A549 (cell line): ENCODE results near the gene ALKBH6.

Experiments
- CEBPB ChIP-seq, 2 experiments: fragments of >200 bp in 1 of 2; sonication (Bioruptor Twin) in 1 of 2; formaldehyde crosslinking in 1 of 2; IDR thresholded peaks; 2 replicates each; pipeline ENCODE4 v1.6.1; 2012 to 2016
- EHMT2 ChIP-seq: fragments of 200-600 bp; sonication (generic); IDR thresholded peaks from 2 replicates; pipeline ENCODE4 v1.6.1; 2016; ENCODE audit warnings: antibody characterized with exemption, low read depth, mild to moderate bottlenecking, moderate library complexity
- EP300 ChIP-seq, 2 experiments: fragments of >200 bp; sonication (Bioruptor Twin); formaldehyde crosslinking; IDR thresholded peaks; 2 replicates in 1 of 2; 3 replicates in 1 of 2; pipeline ENCODE4 v1.6.1; 2016 to 2017
- ESRRA ChIP-seq: fragments of 150-350 bp; IDR thresholded peaks from 2 replicates; pipeline ENCODE4 v1.6.1; 2014; ENCODE audit warnings: mild to moderate bottlenecking, low read length, borderline replicate concordance
- FOSL2 ChIP-seq, 2 experiments: fragments of 450-650 bp in 1 of 2; fragments of >200 bp in 1 of 2; sonication (Bioruptor Twin) in 1 of 2; formaldehyde crosslinking; IDR thresholded peaks; 2 replicates each; pipeline versions ENCODE4 v1.5.0 to v1.6.1; 2016 to 2020; ENCODE audit warnings: mild to moderate bottlenecking in 1 of 2, moderate library complexity in 1 of 2
- JUNB ChIP-seq: fragments of >200 bp; sonication (Bioruptor Twin); formaldehyde crosslinking; IDR thresholded peaks from 2 replicates; pipeline ENCODE4 v1.6.1; 2016
- NFE2L2 ChIP-seq: fragments of 150-350 bp; conservative IDR thresholded peaks from 2 replicates; pipeline ENCODE4 v1.6.1; 2014; ENCODE audit warnings: low read length
- NPAS2 ChIP-seq: fragments of 250-450 bp; sonication (Bioruptor Pico); IDR thresholded peaks from 2 replicates; pipeline ENCODE4 v1.8.0; 2022; ENCODE audit warnings: mild to moderate bottlenecking, moderate library complexity, borderline replicate concordance
- POLR2A ChIP-seq: IDR thresholded peaks from 2 replicates; pipeline ENCODE4 v1.6.1; 2012; ENCODE audit warnings: mild to moderate bottlenecking, low read length
- RFX5 ChIP-seq: fragments of 450-650 bp; IDR thresholded peaks from 2 replicates; pipeline ENCODE4 v1.7.1; 2014; ENCODE audit warnings: antibody characterized with exemption, mild to moderate bottlenecking, moderate library complexity
- SREBF2 ChIP-seq: fragments of 450-650 bp; IDR thresholded peaks from 2 replicates; pipeline ENCODE4 v1.6.1; 2014; ENCODE audit warnings: mild to moderate bottlenecking, moderate library complexity
- TF ChIP-seq, protein P1 (sequence below): IDR thresholded peaks from 2 replicates; pipeline ENCODE4 v1.6.1; 2012
- TF ChIP-seq, protein P2 (sequence below): fragments of >200 bp; sonication (Bioruptor Twin); formaldehyde crosslinking; IDR thresholded peaks from 3 replicates; pipeline ENCODE4 v1.5.1; 2016
- TF ChIP-seq, protein P3 (sequence below): fragments of 150-350 bp; IDR thresholded peaks from 2 replicates; pipeline ENCODE4 v1.6.1; 2014; ENCODE audit warnings: low read depth, mild to moderate bottlenecking, low read length

DNA sequence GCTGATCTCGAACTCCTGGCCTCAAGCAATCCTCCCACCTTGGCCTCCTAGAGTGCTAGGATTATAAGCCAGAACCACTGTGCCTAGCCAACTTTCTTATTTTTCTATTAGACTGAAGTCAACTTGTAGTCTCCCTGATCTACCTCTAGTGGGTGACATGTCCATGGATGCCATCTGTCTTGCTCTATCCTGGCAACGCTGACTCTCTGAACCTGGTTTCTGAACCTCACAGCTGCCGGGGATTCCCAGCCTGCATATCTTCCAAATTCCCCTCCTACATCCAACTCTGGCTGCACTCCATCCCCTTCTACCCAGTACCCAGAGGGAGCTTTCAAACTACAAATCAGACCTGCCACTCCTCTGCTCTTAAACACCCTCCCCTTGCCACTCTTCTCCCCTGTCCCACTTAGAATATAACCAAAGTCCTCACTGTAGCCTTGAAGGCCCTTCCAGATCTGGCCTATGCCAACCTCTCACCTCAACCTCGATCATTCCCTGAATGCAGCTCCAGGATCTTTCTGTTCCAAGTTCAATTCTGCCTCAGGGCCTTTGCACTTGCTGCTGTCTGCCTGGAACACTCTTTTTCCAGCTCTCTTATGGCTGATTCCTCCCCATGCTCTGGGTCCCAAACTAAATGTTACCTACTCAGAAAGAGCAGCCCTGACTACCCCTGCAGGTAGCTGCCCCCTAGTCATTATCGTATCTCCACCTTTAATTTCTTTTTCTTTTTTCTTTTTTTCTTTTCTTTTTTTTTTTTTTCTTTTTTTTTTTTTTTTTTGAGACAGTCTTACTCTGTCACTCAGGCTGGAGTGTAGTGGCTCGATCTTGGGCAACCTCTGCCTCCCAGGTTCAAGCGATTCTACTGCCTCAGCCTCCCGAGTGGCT is 16.5 kb upstream of the ALKBH6 start:
- TF ChIP-seq, protein P1, sequence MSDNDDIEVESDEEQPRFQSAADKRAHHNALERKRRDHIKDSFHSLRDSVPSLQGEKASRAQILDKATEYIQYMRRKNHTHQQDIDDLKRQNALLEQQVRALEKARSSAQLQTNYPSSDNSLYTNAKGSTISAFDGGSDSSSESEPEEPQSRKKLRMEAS, result no peak
- TF ChIP-seq POLR2A (no peak), JUNB (no peak), EP300 (IDR thresholded peaks at IDR 0.05) (no peak), FOSL2 (IDR thresholded peaks at IDR 0.05) (no peak), FOSL2 (CRISPR knock-in tag; IDR thresholded peaks at IDR 0.05) (no peak), NPAS2 (CRISPR knock-in tag) (no peak), NFE2L2 (no peak), CEBPB (IDR thresholded peaks at IDR 0.05) (no peak), ESRRA (no peak), SREBF2 (no peak), RFX5 (no peak), EHMT2 (no peak)
- TF ChIP-seq, protein P2, sequence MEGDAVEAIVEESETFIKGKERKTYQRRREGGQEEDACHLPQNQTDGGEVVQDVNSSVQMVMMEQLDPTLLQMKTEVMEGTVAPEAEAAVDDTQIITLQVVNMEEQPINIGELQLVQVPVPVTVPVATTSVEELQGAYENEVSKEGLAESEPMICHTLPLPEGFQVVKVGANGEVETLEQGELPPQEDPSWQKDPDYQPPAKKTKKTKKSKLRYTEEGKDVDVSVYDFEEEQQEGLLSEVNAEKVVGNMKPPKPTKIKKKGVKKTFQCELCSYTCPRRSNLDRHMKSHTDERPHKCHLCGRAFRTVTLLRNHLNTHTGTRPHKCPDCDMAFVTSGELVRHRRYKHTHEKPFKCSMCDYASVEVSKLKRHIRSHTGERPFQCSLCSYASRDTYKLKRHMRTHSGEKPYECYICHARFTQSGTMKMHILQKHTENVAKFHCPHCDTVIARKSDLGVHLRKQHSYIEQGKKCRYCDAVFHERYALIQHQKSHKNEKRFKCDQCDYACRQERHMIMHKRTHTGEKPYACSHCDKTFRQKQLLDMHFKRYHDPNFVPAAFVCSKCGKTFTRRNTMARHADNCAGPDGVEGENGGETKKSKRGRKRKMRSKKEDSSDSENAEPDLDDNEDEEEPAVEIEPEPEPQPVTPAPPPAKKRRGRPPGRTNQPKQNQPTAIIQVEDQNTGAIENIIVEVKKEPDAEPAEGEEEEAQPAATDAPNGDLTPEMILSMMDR, result peak; percentile 5; the same call in 1 of the 3 replicates
- TF ChIP-seq, protein P3, sequence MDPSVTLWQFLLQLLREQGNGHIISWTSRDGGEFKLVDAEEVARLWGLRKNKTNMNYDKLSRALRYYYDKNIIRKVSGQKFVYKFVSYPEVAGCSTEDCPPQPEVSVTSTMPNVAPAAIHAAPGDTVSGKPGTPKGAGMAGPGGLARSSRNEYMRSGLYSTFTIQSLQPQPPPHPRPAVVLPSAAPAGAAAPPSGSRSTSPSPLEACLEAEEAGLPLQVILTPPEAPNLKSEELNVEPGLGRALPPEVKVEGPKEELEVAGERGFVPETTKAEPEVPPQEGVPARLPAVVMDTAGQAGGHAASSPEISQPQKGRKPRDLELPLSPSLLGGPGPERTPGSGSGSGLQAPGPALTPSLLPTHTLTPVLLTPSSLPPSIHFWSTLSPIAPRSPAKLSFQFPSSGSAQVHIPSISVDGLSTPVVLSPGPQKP, result no peak
